GM19452 (cell line): ENCODE measurements around the gene RNF26.

Source experiments
- ATAC-seq: cut with Tn5 transposase; IDR thresholded peaks from one replicate; pipeline ENCODE4 v1.9.1; 2021; ENCODE audit not compliant: unreplicated experiment

The RNF26 gene

DNA sequence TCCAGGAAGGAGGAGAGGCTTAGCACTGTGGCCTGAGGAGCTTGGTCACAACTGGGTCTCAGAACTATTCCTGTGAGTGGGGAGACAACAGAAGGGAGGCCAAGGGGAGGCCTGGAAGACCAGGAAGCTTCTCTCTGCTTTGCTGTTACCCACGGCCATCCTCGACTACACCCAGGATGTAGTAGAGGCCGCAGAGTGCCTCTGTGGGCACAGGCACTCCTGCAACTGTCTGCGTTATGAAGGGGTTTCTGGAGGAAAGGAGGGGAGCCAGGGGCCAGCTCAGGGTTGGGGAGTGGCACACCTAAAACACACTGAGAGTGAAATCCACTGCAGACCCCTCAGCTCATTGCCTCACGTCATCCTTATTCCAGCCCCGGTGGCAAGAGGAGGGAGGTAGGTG lies 16.0 kb downstream of the RNF26 start:
- no peak for ATAC-seq

DNA sequence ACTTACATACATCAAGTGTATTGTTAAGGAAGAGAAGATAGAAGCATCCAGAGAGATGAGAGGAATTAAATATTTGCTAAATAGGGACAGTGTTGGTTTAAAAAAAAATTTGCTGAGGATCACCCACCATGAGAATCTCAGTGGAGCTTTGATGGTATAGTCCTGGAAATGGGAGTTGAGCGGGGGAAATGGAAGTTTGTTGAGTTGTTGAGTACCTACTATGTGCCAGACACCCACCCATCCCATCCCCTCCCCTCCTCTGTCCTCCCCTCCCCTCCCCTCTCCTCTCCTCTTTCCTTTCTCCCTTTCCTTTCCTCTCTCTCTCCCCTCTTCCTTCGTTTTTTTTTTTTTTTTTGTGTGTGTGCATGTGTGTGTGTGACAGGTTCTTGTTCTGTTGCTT lies 16.9 kb downstream of the RNF26 start:
- no peak for ATAC-seq

GRCh38 chr11:119352857-119353260 lies 18.5 kb downstream of the RNF26 start:
- no peak for ATAC-seq

DNA sequence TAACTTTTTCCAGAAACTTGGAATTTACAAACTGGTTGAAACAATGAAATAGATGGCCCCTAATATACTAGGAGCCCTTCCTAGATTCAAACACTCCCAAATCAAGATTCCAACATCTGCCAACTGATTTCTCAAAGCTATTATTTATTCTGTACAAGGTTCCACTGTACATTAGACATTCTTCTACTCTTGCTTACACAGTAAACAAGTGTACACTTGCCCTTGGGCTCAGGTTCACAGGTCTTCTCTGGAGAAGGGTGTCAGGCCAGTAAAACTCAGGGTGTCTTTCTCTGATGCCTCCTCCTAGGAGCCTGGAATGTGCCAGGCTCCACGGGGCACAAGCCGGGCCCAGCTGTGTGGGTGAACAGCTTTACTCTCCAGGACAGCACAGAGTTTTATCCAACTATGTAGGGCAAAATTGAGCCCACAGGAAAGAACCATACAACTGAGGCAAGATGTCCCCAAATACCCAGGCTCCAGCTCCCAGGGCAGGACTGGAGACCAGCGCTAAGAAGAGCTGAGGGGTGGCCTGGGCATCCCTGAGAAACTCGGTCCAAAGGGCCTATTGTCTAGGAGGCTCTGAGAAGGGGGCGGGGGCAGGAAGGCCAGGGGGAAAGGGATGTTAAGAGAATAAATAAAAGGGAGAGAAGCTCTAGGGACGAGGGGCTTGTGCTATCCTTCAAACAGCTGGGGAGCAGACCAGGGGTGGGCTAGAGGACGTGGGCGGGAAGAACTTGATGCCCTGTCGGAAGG lies 20.9 kb downstream of the RNF26 start:
- no peak for ATAC-seq

DNA sequence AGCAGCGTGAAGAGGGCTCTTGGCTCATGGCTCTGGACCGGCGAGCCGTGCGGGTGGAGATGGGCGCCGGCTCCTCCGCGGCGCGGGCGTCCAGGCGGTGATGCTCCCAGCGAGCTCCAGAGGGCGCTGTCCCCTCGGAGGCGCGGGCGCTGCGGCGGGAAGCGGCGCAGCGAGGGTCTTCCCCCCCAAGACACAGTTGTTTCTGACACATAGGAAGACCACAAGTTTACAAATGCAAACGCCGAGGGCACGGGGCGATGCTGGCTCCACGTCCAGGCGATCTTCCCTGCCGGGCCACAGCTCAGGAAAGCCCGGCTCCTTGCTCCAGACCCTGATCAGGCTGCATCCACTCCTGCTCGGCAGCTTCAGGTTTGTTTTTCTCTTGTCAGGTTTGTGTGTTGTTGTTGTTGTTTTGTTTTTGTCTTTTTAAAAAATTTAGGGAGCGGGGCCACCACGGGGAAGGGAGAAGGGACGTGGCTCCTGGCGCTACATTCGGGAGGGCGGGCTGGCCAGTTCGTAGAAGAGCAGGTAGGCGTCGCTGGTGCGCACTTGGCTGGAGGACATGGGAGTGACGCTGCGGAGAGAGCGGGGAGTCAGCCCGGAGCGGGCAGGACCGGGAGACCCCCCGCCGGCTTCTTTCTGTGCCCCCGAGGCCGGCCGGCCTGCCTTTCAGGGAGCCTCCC lies 22.2 kb downstream of the RNF26 start:
- ATAC-seq = no peak

- no peak for ATAC-seq
Observed at GRCh38 chr11:119357074-119357473, 22.7 kb downstream of the RNF26 start.

DNA sequence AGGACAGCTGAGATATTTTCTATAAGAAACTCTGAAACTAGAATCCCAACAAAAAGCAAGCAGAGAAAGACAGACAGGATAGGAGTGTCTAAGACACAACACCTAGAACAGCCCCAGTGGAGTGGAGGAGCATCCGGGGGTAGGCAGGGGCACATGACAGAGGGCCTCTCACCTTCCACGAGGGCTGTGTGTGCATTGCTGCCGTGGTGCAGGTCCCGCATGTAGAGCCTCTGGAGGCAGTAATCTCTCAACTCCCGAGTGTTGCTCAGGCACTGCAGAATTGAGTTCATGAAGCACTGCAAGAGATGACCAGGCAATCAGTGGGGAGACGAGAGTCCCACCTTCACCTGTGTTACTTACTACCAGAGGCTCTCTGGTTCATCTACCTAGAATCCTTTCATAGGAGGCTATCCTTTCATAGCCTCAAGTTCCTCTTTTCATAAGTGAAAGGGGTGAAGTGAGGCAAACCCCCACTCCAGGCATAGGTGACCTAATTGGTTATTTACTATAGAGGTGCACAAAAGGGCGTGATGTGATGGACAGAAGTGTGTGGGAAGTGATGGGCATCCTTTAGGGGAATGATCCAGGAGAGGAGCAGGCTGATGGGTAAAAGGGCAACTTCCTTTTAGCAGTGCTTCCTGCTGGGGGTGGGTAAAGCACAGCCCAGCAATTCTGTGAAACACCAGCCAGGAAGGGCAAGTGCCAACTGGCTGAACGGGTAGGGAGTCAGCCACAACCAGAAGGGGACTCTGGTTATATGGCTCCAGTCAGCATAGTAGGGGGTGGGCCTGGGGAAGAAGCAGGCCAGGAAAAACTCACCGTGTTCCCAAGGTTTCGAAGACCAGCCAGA lies 25.3 kb downstream of the RNF26 start:
- ATAC-seq = no peak

DNA sequence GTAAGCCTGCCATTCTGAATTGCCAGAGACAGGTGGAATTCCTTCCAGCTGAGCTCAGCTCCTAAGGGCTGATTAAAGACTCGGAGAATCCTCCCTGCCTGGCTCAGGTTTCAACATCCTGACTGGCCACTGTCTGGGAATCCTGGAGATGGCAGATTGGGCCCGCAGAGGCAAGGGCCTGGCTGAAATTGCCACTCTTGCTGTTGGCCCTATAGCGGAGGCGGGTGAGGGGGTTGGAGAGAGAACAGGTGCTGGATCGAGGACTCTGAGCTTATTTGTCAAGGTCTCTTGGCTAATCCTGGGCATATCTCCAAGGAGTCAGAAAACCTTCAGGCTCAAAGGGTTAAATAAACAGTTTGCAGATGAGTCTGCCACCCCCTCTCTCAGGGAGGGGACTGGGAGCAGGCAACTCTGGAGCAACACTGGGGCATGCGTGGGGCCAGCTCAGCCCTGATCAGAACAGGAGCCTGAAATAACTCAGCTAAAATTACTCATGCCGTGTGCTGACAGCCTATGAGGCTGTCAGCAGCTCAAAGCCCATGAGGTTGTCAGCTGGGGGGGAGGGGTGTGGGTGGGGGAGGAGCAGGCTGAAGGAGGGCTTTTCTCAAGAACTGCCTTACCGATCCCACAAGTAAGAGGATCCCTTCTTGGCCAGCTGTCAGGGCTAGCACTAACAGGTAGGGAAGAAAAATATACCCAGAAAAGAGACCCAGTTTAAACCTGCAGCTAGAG lies 26.9 kb downstream of the RNF26 start:
- ATAC-seq = no peak

- ATAC-seq = no peak
Observed at GRCh38 chr11:119361941-119362725, 27.8 kb downstream of the RNF26 start.

- no peak for ATAC-seq
Observed at GRCh38 chr11:119362741-119363080, 28.4 kb downstream of the RNF26 start.

DNA sequence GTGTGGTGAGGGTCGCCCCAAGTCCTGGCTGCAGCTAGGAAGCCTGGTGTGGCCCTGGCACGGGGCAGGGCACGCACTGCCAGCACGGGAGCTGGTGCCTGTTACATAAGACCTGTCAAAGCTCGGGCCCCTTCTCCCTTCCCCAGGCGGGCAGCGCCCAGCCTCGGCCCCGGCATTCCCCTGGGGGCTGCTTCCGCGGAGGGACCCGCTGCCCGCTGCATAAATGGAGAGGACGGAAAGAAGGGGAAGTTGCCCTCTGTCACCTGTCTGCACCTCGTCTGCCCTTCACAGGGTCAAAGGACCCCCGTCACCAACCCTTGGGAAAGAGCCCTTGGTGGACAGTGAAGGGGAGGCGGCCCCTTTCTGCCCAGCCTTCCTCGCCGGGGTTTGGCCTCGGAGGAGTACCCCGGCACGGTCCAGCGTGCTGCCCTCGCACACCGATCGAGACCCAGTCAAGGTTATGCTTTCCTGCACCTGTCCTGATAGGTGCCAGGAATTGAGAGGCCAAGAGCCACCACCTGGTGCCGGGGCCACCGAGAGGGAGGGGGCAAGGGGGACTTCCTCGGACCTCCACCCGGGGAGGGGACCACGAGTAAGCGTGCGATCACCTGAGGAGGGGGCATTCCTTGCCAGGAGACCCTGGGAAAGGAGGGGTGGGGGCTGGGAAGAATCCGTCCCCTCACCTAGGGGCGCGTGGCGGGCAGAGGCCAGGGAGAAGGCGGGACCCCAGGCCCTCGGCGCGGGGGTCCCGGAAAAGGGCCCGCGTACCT lies 28.9 kb downstream of the RNF26 start:
- ATAC-seq = no peak

- no peak for ATAC-seq
Observed at GRCh38 chr11:119363851-119364590, 29.7 kb downstream of the RNF26 start.

- no peak for ATAC-seq
Observed at GRCh38 chr11:119365071-119365591, 30.8 kb downstream of the RNF26 start.

DNA sequence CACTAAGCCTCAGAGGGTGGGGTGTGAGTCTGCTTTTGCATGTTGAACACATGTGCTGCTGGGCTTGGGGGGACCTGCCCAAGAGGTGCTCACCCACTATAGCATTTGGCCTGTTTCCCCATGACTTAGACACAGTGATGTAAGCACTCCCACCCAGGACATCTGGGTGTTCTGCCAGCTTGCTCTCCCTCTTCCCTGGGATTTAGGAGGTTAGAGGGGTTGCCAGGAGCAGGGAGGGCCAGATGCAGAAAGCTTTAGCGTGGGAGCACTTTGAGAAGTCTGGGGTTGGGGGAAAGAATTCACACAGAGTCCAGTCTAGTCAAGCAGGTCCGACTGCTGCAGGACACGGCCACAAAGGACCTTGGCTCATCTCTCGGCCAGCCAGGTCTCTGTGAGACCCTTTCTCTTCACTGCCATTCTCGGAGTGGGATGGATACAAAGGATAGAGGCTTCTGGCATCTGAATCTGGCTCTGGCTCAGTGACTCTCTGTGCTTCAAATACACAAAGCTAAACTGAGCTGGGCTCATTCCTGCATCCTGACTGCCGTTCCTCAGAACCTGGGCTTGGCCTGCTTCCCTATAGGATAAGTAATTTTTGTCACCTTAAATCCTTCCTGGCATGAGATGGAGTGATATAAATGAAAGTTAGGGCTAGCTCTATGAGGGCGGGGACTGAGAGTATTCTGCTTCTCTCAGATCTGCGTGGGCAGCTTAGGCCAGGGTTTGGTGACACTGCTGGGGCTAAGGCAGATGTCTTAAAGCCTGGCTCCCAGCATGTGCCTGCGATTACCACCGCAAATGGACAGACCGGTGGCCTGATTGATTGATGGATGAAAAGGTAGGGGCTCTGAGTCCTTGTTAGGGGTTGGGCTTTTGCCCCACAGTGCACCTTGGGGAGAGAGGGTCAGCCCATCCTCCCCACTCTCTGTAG lies 32.6 kb downstream of the RNF26 start:
- ATAC-seq = no peak

- ATAC-seq = no peak
Observed at GRCh38 chr11:119367661-119368120, 33.4 kb downstream of the RNF26 start.

GRCh38 chr11:119368121-119369034 lies 34.1 kb downstream of the RNF26 start:
- no peak for ATAC-seq
